Prostate gland (tissue), 2 donors: Measurements from ENCODE around the gene KL. TPM values are rescaled to one million over a fixed set of nuclear protein-coding genes. Genes with fewer than 3 reads are reported as not detected.

ENCODE experiments used
- DNase-seq: peaks from one replicate; pipeline ENCODE4 v3.0.0-alpha.2; 2019; ENCODE audit warnings: low spot score
- H3K27ac ChIP-seq, 2 donors: fragments of 200-600 bp; sonication (generic); 2 replicates each; pipeline ENCODE4 v1.5.1; 2017 to 2019
- H3K27me3 ChIP-seq: fragments of 200-600 bp; sonication (generic); replicated peaks from 2 replicates; pipeline ENCODE4 v1.5.1; 2019; ENCODE audit not compliant: insufficient read depth
- H3K36me3 ChIP-seq, 2 donors: fragments of 200-600 bp; sonication (generic); 1 replicate in 1 of 2; 2 replicates in 1 of 2; pipeline versions ENCODE4 v1.5.1 to v1.8.1; 2017 to 2019
- H3K4me1 ChIP-seq: fragments of 200-600 bp; sonication (generic); replicated peaks from 2 replicates; pipeline ENCODE4 v1.5.1; 2019
- H3K4me3 ChIP-seq, 2 donors: fragments of 200-600 bp; sonication (generic); 2 replicates each; pipeline ENCODE4 v1.5.1; 2017 to 2019
- H3K9me3 ChIP-seq: fragments of 200-600 bp; sonication (generic); 2 replicates; pipeline ENCODE4 v1.5.1; 2017
- CTCF ChIP-seq, 4 experiments: fragments of 200-600 bp in 2 of 4; fragments of 450-650 bp in 2 of 4; sonication (generic) in 2 of 4; IDR thresholded peaks; 1 replicate in 3 of 4; 2 replicates in 1 of 4; pipeline ENCODE4 v1.5.1; 2016 to 2019; ENCODE audit warnings: antibody characterized with exemption in 4 of 4, mild to moderate bottlenecking in 2 of 4, moderate library complexity in 2 of 4
- POLR2A ChIP-seq: fragments of 450-650 bp; IDR thresholded peaks from one replicate; pipeline ENCODE4 v1.6.1; 2016; ENCODE audit warnings: antibody characterized with exemption, mild to moderate bottlenecking
- POLR2AphosphoS5 ChIP-seq: sonication (generic); formaldehyde crosslinking; IDR thresholded peaks from one replicate; pipeline ENCODE4 v1.6.1; 2017; ENCODE audit warnings: antibody characterized with exemption
- WGBS: methylation state at CpG from one replicate; pipeline ENCODE4 v1.1.5; 2018; 5-methylcytosine and 5-hydroxymethylcytosine counted together
- intact Hi-C: fragments of 100-400 bp; cut with DNase I; formaldehyde crosslinking; loops from one replicate; pipeline ENCODE4 v1.14.2; 2022
- total RNA-seq, 2 donors: library from RNA; depleted of rRNA; stranded (reverse); fragments of >200 nt; gene quantifications; one replicate each; pipeline ENCODE4 v1.1.0, GENCODE V29; 2016

The KL gene
- total RNA-seq, 2 donors from 2014 or later = 13.9 to 46.8 TPM

DNA sequence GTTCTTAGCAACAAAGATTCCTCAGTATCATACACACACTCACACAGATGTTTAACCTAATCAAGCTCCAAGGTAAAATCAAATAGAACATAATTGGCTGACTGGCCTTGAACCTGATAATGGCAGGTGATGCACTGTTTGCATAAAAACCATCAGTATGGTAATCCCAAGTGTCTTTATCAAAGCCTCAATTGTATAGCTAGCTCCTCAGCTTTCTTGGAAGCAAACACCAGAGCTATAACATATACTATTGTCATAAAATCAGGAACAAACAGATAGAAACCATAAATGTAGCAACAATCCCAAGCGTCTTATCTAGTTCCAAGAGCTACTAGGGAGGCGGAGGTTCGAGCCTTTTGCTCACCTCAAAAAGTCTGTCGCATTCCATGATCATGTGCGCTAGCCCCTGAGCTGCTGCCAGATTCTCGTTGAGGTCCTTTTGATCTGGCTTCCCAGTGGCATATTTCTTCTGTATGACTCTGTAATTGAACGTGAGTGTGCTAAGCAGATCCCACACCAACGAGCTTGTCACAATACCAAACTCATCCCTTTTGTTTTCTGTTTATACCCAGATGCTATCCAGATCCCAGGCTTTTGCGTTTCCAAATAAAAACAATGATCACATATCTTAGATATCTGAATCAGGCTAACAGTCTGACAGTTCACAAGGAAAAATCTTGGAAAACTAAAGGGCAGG is 95.3 kb downstream of the KL start:
- H3K36me3 ChIP-seq = no peaks in the 10 kb centered on the region
- peaks cover 25% of the 10 kb centered on the region for H3K4me1 ChIP-seq
- intact Hi-C loops = no loop called here
- peak overlapping the region; percentile 62 to 65 for H3K27ac ChIP-seq
- no peak for DNase-seq
- H3K4me3 ChIP-seq = no peak overlapping the region
- H3K9me3 ChIP-seq = no peaks in the 10 kb centered on the region
- no peak for TF ChIP-seq POLR2A
- no peak for TF ChIP-seq CTCF (IDR thresholded peaks at IDR 0.05)
- no peak for TF ChIP-seq POLR2AphosphoS5
- H3K27me3 ChIP-seq = no peaks in the 10 kb centered on the region
- 20% methylated on average over 9 of the region's 9 CpGs for WGBS

DNA sequence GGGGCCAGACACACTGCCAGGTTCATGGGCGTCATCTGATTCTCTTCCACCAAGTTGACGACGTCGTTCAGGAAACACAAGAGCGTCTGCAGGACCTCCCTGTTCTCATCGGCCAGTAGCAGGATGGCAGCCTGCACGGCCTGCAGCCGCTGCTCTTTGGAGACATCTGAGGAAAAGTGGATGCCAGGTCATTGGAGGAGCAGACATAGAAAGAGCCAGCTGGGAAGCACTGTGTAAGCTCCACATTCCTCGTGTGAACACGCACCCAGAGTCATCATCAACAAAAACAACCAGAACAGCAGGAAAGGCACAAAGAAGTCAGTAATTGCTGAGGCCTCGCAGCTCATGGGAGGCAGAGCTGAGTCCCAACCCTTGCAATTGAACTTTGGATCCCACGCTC is 96.5 kb downstream of the KL start:
- Histone ChIP-seq H3K36me3 (no peaks in the 10 kb centered on the region), H3K4me3 (no peak overlapping the region), H3K27me3 (no peaks in the 10 kb centered on the region), H3K9me3 (no peaks in the 10 kb centered on the region), H3K27ac (peak overlapping the region; percentile 34 to 65), H3K4me1 (peaks cover 25% of the 10 kb centered on the region)
- TF ChIP-seq POLR2AphosphoS5 (no peak), CTCF (IDR thresholded peaks at IDR 0.05) (no peak), POLR2A (no peak)
- intact Hi-C loops = no loop called here
- no peak for DNase-seq
- WGBS = 71% methylated on average over 12 of the region's 12 CpGs

DNA sequence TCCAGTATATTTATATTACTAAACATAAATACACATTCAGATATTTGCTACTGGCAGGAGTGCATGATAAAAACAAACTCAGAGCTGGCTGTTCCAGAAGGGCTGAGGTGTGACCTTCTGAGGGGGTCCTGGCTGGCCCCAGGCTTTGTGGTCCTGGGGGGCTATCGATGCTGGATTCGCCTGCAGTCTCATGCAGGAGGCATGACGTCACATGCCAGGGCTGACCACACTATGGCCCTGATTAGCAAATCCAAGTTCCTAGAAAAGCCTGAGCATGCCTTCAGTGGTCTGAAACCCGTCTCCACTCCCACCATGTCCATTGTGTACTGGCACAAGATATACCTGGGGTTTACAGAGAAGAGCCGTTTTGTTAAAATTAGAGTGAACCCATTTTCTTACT is 97.9 kb downstream of the KL start:
- intact Hi-C loops = no loop called here
- Histone ChIP-seq H3K27me3 (no peaks in the 10 kb centered on the region), H3K27ac (peak overlapping the region; percentile 34 to 65), H3K9me3 (no peaks in the 10 kb centered on the region), H3K4me1 (peaks cover 25% of the 10 kb centered on the region), H3K4me3 (no peak overlapping the region), H3K36me3 (no peaks in the 10 kb centered on the region)
- TF ChIP-seq POLR2A = no peak
- TF ChIP-seq CTCF (IDR thresholded peaks at IDR 0.05) = no peak
- peak; percentile 44 for TF ChIP-seq POLR2AphosphoS5
- WGBS = 80% methylated on average over 5 of the region's 5 CpGs
- no peak for DNase-seq

DNA sequence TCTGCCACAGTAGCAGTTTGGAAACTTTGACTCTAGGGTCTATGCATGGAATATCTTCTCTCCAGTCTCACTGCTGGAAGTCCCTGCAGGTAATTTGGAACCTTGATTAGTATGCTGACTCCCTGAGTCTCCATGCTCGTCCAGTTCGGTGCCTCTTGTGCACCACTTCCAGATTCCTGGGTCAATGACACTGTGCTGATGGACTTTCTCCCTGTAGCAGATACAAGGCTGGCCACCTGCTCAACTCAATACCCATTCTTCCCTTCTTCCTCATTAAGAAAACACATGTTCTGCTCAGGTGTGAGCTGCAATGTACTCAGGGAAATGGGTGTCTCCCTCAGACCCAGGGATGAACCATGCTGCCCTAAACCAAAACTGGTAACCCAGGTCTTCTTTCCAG is 99.1 kb downstream of the KL start:
- WGBS = 85% methylated on average over 2 of the region's 2 CpGs
- no peaks in the 10 kb centered on the region for H3K9me3 ChIP-seq
- H3K4me1 ChIP-seq = peaks cover 17% of the 10 kb centered on the region
- H3K27ac ChIP-seq = peak overlapping the region; percentile 23 to 43
- no peak for TF ChIP-seq POLR2A
- no peak for TF ChIP-seq CTCF (IDR thresholded peaks at IDR 0.05)
- TF ChIP-seq POLR2AphosphoS5 = no peak
- no peak for DNase-seq
- intact Hi-C loops = loop anchor here (5.0 kb wide), 1 partner anchor 87 kb away; no protein-coding TSS in a partner anchor
- no peaks in the 10 kb centered on the region for H3K27me3 ChIP-seq
- no peak overlapping the region for H3K4me3 ChIP-seq
- no peaks in the 10 kb centered on the region for H3K36me3 ChIP-seq
